ENCODE results near the gene MYO6.

DNA sequence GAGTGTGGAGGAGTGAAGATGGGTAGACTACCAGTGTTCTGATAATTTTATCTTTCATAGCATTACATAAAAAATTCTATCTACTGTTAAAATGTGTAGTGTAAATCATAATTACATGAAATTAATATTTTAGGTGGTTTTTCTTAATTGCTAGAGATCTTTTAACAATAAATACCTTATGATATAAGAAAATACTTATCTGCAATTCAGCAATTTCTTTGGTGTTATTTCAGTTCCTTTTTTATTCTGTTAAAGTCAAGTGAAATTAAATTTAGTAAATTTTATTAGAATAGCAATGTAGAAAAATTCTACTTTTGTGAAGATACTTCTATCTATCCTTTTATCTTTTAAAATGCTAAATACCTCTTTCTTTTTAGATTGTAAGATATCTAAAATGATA is 219.1 kb downstream of the MYO6 start:
- TF ChIP-seq, protein P1, sequence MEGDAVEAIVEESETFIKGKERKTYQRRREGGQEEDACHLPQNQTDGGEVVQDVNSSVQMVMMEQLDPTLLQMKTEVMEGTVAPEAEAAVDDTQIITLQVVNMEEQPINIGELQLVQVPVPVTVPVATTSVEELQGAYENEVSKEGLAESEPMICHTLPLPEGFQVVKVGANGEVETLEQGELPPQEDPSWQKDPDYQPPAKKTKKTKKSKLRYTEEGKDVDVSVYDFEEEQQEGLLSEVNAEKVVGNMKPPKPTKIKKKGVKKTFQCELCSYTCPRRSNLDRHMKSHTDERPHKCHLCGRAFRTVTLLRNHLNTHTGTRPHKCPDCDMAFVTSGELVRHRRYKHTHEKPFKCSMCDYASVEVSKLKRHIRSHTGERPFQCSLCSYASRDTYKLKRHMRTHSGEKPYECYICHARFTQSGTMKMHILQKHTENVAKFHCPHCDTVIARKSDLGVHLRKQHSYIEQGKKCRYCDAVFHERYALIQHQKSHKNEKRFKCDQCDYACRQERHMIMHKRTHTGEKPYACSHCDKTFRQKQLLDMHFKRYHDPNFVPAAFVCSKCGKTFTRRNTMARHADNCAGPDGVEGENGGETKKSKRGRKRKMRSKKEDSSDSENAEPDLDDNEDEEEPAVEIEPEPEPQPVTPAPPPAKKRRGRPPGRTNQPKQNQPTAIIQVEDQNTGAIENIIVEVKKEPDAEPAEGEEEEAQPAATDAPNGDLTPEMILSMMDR (IDR thresholded peaks at IDR 0.05; ENCODE audit: borderline replicate concordance, extremely low read depth, low read length, poor library complexity, severe bottlenecking), result no peak
- TF ChIP-seq EZH2 (IDR thresholded peaks at IDR 0.05; ENCODE audit: borderline replicate concordance, low read depth, low read length, severe bottlenecking), result no peak
